ENCODE measurements around the gene TEAD3.

The TEAD3 gene

GRCh38 chr6:35534407-35535170 is 37.7 kb upstream of the TEAD3 start:
- no peak for TF ChIP-seq POLR2A (IDR thresholded peaks at IDR 0.05; ENCODE audit: extremely low read depth, insufficient read length)
- TF ChIP-seq, protein P1, sequence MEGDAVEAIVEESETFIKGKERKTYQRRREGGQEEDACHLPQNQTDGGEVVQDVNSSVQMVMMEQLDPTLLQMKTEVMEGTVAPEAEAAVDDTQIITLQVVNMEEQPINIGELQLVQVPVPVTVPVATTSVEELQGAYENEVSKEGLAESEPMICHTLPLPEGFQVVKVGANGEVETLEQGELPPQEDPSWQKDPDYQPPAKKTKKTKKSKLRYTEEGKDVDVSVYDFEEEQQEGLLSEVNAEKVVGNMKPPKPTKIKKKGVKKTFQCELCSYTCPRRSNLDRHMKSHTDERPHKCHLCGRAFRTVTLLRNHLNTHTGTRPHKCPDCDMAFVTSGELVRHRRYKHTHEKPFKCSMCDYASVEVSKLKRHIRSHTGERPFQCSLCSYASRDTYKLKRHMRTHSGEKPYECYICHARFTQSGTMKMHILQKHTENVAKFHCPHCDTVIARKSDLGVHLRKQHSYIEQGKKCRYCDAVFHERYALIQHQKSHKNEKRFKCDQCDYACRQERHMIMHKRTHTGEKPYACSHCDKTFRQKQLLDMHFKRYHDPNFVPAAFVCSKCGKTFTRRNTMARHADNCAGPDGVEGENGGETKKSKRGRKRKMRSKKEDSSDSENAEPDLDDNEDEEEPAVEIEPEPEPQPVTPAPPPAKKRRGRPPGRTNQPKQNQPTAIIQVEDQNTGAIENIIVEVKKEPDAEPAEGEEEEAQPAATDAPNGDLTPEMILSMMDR (IDR thresholded peaks at IDR 0.05; ENCODE audit: low read depth, low read length) = no peak
- TF ChIP-seq, protein P2, sequence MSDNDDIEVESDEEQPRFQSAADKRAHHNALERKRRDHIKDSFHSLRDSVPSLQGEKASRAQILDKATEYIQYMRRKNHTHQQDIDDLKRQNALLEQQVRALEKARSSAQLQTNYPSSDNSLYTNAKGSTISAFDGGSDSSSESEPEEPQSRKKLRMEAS (IDR thresholded peaks at IDR 0.05; ENCODE audit: low read depth, low read length) = no peak
- no peak for TF ChIP-seq MYC (IDR thresholded peaks at IDR 0.05; ENCODE audit: low read depth, low read length)
- DNase-seq (ENCODE audit: low read depth) = no peak
- H3K4me3 ChIP-seq (ENCODE audit: low read depth, low read length) = no peak overlapping the region

GRCh38 chr6:35533981-35534380 is 37.1 kb upstream of the TEAD3 start:
- TF ChIP-seq, protein P1 (IDR thresholded peaks at IDR 0.05; ENCODE audit: low read depth, low read length) = no peak
- TF ChIP-seq, protein P2 (IDR thresholded peaks at IDR 0.05; ENCODE audit: low read depth, low read length) = no peak
- TF ChIP-seq MYC (IDR thresholded peaks at IDR 0.05; ENCODE audit: low read depth, low read length) = no peak
- TF ChIP-seq POLR2A (IDR thresholded peaks at IDR 0.05; ENCODE audit: extremely low read depth, insufficient read length) = no peak
- no peak for DNase-seq (ENCODE audit: low read depth)
- H3K4me3 ChIP-seq (ENCODE audit: low read depth, low read length) = no peak overlapping the region

DNA sequence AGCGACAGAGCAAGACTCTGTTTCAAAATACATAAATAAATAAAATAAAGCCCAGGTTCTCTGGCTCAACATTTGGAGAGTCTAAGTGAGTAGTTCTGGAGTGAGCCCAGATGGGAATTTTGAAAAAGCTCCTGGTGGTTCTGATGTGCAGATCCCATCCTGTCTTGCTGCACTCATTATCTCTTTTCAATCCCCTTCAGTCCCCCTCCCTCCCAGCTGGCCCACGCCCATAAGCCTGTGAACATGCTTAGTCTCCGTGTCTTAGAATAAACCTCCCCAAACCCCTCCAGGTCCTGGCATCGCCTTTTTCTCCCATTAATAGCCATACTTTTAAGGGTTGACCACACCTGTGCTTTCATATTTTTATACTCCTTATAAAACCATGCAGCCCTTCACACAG is 35.2 kb upstream of the TEAD3 start:
- DNase-seq (ENCODE audit: low read depth) = no peak
- no peak for TF ChIP-seq POLR2A (IDR thresholded peaks at IDR 0.05; ENCODE audit: extremely low read depth, insufficient read length)
- TF ChIP-seq, protein P2 (IDR thresholded peaks at IDR 0.05; ENCODE audit: low read depth, low read length) = no peak
- TF ChIP-seq, protein P1 (IDR thresholded peaks at IDR 0.05; ENCODE audit: low read depth, low read length) = no peak
- no peak for TF ChIP-seq MYC (IDR thresholded peaks at IDR 0.05; ENCODE audit: low read depth, low read length)
- no peak overlapping the region for H3K4me3 ChIP-seq (ENCODE audit: low read depth, low read length)

GRCh38 chr6:35524380-35525020 is 27.6 kb upstream of the TEAD3 start:
- no peak for TF ChIP-seq MYC (IDR thresholded peaks at IDR 0.05; ENCODE audit: low read depth, low read length)
- TF ChIP-seq, protein P1 (IDR thresholded peaks at IDR 0.05; ENCODE audit: low read depth, low read length) = no peak
- TF ChIP-seq, protein P2 (IDR thresholded peaks at IDR 0.05; ENCODE audit: low read depth, low read length) = no peak
- TF ChIP-seq POLR2A (IDR thresholded peaks at IDR 0.05; ENCODE audit: extremely low read depth, insufficient read length) = no peak
- H3K4me3 ChIP-seq (ENCODE audit: low read depth, low read length) = no peak overlapping the region
- DNase-seq (ENCODE audit: low read depth) = no peak

- TF ChIP-seq, protein P1 (IDR thresholded peaks at IDR 0.05; ENCODE audit: low read depth, low read length) = peak; percentile 88
- no peak for TF ChIP-seq MYC (IDR thresholded peaks at IDR 0.05; ENCODE audit: low read depth, low read length)
- TF ChIP-seq, protein P2 (IDR thresholded peaks at IDR 0.05; ENCODE audit: low read depth, low read length) = no peak
- peak; percentile 65 for DNase-seq (ENCODE audit: low read depth)
- H3K4me3 ChIP-seq (ENCODE audit: low read depth, low read length) = no peak overlapping the region
Observed at GRCh38 chr6:35522660-35523658, 26.1 kb upstream of the TEAD3 start.
